Inflammatory macrophage treated with lipopolysaccharide for 1 hour (primary cell): ENCODE measurements around the gene UBLCP1.
"Not testable (repeated sequence)": the region's sequence is repeated elsewhere in the genome, so short reads cannot be mapped to it uniquely, and the experiment has no call there.

Experiments used
- DNase-seq, 2 donors: peaks; one replicate each; pipeline ENCODE4 v3.0.0-alpha.2; 2020 to 2022

UBLCP1 gene, protein sequence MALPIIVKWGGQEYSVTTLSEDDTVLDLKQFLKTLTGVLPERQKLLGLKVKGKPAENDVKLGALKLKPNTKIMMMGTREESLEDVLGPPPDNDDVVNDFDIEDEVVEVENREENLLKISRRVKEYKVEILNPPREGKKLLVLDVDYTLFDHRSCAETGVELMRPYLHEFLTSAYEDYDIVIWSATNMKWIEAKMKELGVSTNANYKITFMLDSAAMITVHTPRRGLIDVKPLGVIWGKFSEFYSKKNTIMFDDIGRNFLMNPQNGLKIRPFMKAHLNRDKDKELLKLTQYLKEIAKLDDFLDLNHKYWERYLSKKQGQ

DNA sequence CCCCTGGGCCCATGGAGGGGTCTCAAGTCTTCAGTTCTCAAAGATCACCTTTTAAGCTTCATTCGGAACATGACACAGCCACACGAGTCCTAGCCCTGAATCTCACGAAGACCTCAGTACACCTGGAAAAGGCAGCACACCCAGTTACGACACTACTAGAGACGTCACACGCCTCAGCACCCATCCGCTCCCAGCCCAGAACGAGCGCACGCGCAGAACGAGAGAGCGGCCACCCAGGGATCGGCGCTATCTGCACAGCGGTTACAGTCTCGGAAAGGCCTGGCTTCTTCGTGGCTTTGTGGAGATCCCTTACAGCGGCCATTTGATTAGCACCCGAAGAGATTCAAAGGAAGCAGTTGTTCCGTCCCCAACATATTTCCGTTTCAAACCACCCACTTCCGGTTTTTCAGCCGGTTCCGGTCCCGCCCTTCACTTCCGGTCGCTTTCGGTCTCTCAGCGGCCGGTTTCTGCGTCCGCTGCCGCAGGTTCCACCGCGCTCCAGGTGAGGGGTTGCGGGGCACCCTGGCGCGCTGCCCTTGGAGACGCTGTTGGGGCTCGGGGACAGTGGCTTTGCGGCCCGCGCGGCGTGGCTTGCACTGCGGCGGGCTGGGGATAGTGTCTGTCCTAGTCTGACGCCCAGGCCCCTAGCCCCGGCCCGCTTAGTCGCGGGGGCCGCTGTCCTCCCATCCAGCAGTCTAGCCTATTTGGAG, at the start of gene UBLCP1:
UBLCP1 (plus strand) TSS at position 432 of the 710 bp plus-strand sequence. CDS start 5,626 bp downstream, outside the sequence.
- peak; percentile 78 to 86 for DNase-seq

DNA sequence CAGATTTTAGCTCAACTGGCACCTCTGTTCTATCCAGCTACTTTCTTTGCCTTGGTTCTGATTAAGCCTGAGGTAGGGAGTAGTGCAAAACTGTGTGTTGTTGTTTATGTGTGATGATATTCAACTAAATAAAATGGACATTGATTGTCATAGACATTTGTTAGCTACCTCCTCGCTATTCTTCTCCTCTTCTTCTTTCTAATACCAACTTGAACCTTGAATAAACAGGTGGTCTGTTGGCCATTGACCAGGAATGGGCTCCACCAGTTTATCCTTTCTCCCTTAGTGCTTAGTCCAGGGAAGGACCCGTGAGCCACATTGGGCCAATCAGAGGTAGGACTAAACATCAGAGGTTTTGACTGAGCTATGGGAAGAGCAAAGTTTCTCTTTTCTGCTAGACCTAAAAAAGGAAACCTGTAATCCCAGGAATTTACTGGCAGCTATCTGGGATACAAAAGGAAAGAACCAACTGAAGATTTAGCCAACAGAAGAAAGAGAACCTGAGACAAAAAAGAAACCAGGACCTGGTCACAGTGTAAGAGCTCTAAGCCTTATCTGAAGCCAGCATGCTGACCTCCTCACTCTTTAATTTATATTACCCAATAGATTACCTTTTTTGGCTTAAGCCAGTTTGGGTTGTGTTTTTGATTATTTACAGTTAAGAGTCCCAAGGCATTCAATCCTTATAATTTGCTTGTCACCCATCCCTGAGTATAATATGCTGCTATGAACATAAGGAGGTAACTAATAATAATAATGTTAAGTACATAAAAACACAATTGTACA, 48.4 kb upstream of the UBLCP1 start:
- no peak for DNase-seq

DNA sequence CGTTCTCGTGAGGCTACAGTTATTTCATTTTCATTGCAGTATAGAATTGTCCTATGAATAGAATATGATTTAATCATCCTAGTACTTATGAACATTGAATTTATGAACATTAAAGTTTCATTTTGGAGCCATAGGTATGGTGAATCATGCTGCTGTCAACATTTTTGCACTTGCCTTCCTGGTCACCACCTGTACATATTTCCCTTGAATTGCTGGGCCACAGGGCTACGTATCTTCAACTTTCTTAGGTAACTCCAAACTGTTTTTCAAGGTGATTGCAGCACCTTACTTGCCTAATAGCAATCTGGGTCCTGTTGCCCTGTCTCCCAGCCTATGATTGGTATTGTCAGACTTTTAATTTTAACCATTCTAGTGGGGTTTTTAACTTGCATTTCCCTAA, 47.2 kb upstream of the UBLCP1 start:
- DNase-seq, result no peak

DNA sequence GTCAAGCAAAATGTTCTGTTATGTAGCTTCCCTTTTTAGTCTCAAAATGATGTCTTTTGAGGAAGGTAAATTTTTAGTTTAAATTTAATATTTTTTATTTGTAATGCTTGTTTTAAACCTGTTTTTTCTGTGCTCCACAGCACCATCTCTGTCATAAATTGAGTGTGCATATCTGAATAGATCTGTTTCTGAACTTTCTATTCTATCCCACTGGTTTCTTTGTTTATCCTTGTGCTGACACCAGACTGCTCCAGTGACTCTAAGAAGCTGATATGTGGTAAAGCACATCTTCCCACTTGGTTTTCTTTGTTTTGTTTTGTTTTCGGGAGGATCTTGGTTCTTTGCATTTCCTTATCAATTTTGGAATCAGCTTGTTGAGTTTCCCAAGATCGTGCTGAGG, 46.6 kb upstream of the UBLCP1 start:
- no peak for DNase-seq

DNA sequence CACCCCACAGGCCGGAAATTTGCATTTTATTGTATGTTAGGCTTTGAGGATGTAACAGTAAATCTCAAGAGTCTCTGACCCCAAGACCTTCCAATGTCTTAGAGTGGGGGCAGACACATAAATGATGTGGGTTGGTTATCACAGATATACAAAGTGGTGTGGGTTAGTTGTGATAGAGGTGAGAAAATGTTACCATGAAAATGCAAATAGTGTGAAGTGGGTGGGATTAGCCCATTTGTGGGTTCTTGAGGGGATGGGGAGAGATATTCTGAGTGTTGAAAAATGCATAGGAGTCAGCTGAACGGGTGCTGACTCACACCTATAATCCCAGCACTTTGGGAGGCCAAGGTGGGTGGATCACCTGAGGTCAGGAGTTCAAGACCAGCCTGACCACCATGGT, 45.9 kb upstream of the UBLCP1 start:
- no peak for DNase-seq

DNA sequence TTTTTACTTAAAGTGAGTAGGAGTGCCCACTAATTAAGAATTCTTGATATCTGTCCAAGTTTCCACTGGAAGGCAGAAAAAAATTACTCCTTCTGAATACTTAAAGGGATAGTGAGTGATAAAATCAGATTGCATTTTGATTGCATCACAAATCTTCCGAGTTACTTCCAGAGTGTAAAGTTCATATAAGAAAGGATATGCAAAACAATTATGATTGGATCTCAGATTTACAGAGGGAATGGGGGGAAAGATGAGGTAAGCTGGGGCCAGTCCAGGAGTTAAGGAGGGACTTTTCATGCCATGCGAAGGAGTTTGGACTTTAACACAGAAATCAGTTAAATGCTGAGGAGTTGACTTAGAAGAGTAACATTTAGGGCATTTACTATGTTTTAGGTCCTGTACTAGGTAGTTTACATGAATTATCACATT, 44.5 kb upstream of the UBLCP1 start:
- DNase-seq, result no peak

DNA sequence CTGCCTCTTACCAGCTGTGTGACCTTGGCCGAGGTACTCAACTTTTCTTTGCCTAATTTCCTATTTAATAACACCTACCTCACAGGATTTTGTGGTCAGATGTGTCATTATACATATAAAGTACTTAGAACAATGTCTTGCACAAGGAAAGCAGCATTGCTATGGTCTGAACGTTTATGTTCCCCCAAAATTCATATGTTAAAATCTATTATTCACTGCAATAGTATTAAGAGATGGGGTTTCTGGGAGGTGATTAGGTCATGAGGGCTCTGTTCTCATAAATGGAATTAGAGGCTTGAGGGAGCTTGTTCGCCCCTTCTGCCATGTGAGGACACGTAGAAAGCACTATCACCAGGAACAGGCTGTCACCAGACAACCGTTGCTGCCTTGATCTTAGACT, 42.9 kb upstream of the UBLCP1 start:
- DNase-seq, result no peak

DNA sequence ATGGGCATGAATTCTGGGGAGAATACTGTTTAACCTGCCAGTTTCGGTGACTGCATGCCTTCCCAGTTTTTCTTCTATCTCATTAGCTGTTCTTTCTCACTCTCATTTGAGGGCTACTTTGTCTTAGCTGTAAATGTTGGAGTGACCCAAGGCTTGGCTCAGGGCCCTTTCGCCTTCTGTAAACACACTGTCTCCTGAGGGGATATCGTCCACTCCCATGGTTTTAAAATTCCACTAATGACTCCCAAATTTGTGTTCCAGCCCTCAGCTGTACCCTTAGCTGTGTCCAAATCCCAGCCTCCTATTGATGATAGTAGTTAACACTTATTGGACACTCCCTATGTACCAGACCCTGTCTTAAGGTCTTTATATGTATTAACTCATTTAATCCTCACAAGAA, 39.6 kb upstream of the UBLCP1 start:
- no peak for DNase-seq

DNA sequence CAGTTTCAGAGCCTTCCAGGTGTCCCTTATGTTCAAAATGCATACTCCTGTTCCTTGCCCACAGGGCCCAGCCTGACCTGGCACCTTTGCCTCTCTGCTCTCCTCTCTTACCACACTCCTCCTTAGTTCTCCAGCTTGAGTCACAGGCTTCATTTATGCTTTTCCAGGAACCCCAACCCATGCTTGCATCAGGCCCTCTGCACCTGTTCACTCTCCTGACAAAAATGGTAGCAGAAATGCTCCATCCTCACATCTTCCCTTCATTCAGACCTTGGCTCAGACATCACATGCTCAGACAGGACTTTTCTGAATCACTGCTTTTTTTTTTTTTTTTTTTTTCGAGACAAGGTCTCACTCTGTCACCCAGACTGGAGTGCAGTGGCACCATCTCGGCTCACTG, 38.6 kb upstream of the UBLCP1 start:
- DNase-seq, result no peak

DNA sequence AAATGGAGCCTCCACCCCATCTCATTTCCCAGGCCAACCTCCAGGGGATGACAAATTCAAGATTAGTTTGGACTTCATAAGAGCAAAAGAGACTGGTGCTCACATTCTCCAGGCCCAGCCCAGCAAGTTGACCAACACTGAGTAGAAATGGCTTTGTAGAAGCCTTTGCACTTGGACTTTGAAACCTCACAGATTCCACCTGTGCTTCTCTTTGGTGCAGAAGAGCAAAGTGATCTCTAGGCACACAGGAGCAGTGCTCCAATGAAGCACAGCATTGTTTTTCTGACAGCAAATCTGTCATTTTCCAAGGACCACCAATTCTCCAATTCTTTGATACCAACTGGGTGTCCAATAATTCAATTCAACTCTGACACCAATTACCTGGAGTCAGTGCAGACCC, 36.6 kb upstream of the UBLCP1 start:
- no peak for DNase-seq

DNA sequence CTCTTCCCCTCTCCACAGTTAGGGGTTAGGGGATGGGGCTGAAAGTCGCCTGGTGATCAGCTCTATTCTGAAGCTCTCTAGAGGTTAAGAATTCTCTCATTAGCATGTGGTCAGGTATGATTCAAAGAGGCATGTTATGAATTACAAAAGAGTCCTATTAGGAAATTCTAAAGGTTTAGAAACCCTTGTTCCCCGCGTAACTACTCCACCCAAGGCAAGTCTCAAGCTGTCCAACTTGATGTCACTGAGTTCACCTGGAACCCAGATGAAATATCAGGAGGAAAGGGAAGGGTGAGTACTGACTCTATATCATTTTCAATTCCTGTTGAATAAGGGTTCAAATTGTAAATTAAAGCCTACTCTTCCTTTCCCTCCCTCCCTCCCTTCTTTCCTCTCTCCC, 35.6 kb upstream of the UBLCP1 start:
- peak in 1 of 2 donors; percentile 53 for DNase-seq

DNA sequence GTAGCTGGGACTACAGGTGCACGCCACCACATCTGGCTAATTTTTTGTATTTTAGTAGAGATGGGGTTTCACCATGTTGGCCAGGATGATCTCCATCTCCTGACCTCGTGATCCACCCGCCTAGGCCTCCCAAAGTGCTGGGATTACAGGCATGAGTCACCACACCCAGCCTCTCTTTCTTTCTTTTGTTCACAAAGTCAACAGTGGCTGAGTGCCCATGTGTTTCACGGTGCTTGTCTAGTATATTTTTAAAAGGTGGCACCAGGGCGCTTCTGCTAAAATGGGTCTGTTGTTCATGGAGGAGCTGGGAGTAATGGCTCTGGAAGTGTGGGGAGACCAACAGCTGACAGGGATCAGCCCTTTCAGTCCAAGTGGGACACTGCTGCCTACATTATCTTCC, 35.0 kb upstream of the UBLCP1 start:
- DNase-seq, result not testable (repeated sequence)

DNA sequence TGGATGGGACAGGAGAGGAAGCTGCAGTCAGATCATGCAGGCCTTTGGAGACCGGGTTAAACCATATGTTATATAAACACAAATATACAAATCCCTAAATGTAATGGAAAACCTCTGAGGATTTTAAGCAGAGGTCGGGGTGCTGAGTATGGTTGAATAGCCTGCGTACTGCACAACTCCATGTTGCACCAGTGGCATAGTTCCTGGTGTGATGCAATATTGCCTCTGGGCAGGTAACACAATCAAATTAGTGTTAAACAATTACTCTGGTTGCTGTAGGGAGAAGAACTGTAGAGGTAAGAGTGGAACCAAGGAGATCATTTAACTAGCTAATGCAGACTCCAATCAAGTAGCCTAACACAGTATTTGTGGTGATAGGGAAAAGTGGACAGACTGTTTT, 32.4 kb upstream of the UBLCP1 start:
- no peak for DNase-seq

DNA sequence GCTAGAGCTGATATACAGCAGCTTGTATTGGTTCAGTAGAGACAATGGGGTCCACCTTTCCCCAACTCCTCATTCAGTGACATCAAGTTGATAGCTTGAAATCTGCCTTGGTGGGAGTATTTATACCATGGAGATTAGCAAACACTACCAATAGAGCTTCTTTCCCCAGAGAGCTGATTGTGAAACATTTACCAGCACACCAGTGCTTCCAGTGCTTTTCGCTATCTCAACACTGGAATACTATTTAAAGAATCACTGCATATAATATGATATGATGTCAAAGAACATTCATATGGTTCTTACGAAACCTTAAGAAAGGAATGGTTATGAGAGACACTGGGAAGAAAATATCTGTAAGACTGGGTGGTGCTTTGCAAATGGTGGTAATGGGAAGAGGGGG, 31.9 kb upstream of the UBLCP1 start:
- DNase-seq, result no peak

DNA sequence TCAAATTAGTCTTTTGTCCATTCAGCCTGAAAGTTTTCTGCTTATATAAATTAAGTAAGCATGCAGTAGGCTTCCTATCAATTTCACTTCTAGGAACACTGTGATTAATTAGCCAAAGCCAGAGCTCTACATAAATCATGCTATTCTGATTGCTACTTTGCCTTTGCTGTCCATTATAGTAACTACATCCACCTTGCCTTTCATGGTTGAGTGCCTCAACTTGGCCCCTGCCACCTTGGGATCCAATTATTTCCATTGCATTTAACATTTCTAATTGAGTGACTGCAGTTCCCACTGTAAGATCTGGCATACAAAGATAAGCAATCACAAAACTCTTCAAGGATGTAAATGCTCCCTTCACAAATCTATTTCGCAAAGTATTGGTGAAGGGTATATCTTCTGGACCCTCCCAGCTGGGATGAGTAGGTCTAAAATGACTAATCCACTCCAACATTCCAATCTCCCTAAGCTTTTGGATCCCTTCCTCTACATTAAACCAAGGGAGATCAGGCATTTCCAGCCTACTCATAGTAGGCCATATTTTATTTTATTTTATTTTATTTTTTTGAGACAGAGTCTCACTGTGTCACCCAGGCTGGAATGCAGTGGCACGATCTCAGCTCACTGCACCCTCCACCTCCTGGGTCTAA, 27.1 kb upstream of the UBLCP1 start:
- DNase-seq, result not testable (repeated sequence)

DNA sequence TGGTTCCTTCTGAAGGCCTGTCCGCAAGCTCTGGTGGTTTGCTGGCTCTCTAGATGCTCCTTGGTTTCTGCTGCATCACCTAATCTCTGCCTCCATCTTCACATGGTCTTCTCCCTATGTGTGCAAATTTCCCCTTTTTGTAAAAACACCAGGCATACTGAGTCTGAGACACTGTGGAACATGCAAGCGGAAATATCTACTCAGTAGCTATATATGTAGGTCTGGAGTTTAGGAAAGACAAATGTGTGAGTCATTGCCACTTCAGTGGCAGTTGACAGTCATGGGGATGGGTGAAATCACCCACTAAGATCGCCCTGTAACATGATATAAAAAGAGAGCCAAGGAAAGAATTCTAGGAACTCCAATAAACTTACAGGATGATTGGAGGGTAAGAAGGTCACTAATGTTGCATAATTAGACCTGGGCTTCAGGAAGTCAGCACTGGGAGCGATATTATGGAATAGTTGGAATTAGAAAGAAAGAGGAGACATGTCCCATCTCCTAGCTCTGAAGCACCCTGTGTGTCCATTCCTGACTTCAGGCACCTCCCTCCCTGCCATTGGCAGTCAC, 22.7 kb upstream of the UBLCP1 start:
- DNase-seq, result peak; percentile 39 to 92

DNA sequence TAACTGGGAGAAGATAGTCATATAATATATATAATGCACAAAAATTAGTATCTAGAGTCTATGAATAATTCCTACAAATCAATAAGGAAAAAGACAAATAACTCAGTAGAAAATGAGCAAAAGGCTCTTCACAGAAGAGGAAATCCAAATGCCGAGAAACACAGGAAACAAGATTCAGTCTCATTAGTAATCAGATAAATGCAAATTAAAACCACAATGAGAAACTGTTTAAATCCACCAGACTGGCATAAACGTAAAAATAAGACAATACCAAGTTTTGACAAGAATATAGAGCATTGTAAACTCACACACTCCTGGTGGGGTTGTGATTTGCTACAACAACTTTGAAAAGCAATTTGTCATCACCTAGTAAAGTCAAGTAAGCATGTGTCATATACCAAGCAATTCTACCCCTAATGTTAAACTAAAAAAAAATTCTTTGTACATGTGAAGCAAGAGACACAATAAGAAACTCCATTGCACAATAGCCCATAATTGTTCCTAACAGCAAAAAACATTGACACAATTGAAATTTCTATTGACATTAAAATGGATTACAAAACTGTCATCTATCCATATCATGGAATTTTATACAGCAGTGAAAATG, 21.0 kb upstream of the UBLCP1 start:
- peak in 1 of 2 donors; percentile 48 for DNase-seq

DNA sequence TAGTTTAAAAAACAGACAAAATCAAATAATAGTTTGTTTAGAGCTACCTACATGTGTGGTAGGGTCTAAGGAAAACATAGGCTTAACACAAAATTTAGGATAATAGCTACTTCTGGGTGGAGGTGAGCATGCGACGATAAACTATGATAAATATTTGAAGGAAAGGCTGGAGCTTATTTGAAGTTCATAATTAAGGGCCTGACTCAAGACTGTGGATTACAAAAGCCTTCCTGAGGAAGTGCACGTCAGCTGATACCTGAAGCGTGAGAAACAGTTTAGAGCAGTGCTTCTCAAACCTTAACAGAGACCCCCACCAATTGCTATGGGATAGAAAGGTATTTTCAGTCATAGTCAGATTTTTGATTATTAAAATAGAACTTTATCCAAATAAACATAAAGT, 20.4 kb upstream of the UBLCP1 start:
- DNase-seq, result peak in 1 of 2 donors; percentile 31

DNA sequence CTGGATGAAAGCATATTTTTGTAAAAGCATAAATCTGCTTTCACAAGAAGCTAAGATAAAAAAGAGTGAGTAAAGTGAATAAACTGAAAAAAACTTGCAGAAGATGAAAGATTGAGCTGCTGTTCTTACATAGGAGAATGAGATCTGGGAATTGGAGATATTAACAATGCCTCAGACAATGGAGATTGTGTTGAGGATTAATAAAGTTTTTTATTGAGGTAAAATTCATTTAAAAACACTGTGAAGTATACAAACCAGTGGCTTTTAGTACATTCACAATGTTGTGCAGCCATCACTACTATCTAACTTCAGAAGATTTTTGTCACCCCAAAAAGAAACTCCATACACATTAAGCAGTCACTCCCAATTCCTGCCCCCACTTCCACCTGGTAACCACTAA, 19.7 kb upstream of the UBLCP1 start:
- DNase-seq, result no peak

DNA sequence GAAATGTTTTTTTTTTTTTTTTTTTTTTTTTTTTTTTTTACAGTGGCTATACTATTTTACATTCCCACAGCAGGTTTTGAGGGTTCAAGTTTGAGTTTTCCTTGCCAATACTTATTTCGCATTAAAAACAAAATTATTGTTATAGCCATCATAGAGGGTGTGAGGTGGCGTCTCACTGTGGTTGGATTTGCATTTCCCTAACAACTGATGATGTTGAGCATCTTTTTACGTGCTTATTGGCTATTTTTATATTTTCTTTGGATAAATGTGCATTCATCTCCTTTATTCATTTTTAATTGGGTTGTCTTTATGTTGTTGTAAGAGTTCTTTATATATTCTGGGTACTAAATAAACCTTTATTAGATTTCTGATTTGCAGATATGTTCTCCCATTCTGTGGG, 18.9 kb upstream of the UBLCP1 start:
- DNase-seq, result no peak

DNA sequence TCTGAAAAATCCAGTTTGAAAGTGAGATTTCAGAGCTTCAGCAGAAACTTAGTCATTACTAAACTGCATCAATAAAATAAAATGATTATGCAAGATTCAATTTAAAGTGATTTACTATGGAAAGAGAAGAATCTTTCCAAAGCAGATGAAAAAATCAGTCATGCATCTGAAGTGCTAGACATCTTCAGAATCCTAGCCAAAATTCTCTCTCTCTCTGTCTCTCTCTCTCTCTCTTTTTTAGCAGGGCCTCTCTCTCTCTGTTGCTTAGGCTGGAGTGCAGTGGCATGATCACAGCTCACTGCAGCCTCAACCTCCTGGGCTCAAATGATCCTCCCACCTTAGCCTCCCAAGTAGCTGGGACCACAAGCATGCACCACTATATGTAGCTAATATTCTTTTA, 18.2 kb upstream of the UBLCP1 start:
- DNase-seq, result no peak

DNA sequence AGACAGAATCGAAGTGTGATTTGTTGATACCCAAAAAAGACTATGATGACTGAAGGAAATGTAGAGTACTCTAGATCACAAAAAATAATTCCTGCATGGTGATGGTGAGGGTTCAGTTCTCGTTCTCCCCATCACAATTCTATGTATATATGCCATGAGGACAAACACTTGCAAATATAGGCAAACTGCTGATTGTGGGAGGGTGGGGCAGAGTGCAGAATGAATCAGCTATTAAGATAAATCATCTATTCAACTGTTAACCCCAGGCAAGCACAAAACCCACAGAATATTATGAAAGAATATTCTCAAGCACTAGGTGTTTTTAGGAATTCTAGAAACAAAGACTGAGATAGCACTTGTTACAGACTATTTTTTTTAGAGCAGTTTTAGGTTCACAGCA, 13.9 kb upstream of the UBLCP1 start:
- no peak for DNase-seq
